A673 (cell line): Measurements from ENCODE around the gene COL5A1.

ENCODE experiments used
- EZH2 ChIP-seq: fragments of 200-600 bp; sonication (generic); IDR thresholded peaks from 2 replicates; pipeline ENCODE4 v1.6.1; 2017; ENCODE audit warnings: borderline replicate concordance, low read depth, mild to moderate bottlenecking, mixed read lengths, antibody characterized with exemption, low read length; ENCODE audit not compliant: poor library complexity, severe bottlenecking
- TF ChIP-seq, protein P1 (sequence below): fragments of 300-800, 200-600 bp; sonication (generic); conservative IDR thresholded peaks from 2 replicates; pipeline ENCODE4 v1.5.1; 2017; ENCODE audit warnings: low read depth, mild to moderate bottlenecking, antibody characterized with exemption, low read length, moderate library complexity, mixed read lengths

DNA sequence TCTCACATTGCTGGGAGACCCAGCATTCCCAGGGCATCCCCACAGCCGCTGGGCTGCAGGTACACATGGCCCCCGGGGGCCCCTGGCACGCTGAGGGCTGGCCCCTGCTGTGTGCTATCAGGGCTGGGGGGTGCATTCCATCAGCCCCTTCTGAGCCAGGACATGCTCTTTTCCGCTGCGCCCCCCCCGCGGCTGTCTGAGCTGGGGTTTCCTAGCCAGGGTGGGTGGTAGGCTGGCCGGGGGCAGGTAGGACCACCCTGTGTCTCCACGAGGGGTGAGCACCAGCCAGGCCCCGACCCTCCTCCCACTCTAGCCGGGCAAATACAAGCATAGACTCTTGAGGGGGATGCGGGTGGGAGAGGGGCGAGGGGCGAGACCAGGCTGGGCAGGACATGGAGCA lies 180.9 kb downstream of the COL5A1 start:
- no peak for TF ChIP-seq EZH2
- TF ChIP-seq, protein P1, sequence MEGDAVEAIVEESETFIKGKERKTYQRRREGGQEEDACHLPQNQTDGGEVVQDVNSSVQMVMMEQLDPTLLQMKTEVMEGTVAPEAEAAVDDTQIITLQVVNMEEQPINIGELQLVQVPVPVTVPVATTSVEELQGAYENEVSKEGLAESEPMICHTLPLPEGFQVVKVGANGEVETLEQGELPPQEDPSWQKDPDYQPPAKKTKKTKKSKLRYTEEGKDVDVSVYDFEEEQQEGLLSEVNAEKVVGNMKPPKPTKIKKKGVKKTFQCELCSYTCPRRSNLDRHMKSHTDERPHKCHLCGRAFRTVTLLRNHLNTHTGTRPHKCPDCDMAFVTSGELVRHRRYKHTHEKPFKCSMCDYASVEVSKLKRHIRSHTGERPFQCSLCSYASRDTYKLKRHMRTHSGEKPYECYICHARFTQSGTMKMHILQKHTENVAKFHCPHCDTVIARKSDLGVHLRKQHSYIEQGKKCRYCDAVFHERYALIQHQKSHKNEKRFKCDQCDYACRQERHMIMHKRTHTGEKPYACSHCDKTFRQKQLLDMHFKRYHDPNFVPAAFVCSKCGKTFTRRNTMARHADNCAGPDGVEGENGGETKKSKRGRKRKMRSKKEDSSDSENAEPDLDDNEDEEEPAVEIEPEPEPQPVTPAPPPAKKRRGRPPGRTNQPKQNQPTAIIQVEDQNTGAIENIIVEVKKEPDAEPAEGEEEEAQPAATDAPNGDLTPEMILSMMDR, result no peak
